Measurements from ENCODE around the gene PTGDR2.

The PTGDR2 gene

DNA sequence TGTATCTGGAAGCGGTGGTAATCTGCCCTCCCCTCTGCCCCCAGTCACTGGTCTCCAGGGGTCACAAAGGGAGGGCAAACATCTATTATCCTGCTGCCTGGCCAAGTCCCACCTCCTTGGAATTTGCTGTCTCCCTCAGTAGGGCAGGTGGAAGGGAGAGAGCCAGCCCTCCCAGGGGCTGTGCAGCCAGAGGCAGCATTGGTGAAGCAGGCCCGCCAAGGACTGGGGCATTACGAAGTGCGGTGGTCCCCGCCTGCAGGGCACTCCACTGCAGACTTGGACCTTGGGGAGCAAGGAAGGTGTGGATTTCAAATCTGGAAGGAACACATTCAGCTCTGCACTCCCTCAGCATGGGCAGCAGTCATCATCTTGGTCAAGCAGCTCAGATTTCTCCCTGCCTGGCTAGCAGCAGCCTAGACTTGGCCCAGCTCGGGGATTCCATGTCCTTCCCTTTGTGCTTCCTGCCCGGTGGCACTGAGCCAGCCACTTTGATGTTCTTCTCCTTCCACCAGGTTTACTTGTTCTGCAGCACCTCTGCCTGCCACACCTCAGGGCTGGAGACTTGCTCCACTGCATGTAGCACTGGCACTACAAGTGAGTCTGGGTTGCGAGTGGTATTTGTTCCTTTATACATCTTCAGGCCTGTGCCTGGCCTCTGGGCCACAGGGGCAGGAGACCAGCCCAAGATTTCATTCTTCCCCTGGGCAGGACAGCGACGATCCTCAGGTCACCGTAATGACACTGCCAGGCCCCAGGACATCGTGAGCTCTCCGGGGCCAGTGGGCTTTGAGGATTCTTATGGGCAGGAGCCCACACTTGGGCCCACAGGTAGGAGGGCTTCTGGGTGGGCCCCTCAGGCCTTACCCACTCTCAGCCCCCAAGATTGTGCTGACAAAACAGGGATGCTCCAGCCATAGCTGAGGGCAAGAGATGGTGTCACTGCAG is 18.9 kb upstream of the PTGDR2 start:
- DNase-seq = no peak

DNA sequence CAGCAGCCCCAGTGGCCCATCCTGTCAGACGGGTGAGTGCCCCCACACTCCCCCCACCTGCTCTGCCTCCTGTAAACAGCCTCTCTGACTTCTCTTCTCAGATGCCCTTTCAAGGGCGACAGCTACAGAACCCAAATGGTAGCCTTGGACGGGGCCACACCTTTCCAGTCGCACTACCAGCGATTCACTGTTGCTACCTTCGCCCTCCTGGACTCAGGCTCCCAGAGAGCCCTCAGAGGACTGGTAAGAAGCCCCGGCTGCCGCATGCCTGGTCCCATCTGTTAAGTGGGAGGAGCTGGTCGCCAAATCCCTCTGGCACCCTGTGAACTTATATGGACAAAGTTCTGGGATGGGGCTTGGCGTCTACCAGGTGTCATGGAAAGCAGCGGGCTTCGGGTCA is 17.8 kb upstream of the PTGDR2 start:
- no peak for DNase-seq

DNA sequence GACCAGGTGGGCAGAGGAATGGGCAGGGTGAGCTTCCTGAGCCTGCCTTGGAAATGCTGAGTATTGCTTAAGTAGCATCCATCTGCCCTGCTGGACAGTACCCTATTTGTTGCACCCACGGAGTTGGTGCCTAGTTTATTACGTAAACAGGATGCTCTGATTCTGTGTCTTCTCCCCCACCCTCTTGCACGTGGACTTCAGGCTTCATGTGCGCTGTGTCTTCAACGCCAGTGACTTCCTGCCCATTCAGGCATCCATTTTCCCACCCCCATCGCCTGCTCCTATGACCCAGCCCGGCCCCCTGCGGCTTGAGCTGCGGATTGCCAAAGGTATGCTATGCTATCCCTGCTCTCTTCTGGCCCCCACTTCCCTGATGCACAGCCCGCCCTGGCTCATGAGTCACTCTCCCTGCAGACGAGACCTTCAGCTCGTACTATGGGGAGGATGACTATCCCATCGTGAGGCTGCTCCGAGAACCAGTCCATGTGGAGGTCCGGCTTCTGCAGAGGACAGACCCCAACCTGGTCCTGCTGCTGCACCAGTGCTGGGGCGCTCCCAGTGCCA is 17.3 kb upstream of the PTGDR2 start:
- no peak for DNase-seq

DNA sequence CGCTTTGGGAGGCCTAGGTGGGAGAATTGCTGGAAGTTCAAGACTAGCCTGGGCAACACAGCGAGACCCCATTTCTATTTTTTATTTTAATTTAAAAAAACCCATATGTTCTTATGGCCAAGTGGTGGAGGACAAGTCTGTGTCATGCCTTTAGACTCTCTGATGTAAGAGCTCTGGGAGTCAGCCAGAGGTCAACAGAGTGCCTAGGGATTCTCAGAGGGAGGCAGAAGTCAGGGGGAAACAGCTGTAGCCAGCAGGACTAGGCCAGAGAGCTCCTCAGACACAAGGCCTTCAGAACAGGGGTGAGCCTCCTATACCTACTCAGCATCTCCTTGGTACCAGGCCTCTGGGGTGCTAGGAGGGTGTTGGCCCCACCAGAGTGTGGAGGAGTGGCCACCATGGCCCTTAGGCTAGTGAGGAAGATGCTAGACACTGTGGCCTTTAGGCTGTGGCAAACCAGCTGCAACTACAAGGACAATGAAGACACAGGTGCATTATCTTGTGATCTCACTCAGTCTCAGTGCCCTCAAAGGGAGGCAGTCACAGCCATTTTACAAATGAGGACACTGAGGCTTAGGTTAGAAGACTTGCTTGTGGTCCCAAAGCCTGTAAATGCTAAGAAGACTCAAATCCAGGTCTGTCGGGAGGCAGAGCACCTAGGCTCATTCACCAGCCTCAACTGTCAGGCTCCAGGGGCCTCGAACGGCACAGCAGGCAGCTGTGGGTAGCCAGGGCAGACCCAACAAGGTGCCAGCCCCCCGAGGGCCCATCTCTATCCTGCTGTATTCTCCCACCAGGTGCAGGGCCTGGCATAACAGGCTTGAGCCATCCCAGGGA is 16.6 kb upstream of the PTGDR2 start:
- no peak for DNase-seq

DNA sequence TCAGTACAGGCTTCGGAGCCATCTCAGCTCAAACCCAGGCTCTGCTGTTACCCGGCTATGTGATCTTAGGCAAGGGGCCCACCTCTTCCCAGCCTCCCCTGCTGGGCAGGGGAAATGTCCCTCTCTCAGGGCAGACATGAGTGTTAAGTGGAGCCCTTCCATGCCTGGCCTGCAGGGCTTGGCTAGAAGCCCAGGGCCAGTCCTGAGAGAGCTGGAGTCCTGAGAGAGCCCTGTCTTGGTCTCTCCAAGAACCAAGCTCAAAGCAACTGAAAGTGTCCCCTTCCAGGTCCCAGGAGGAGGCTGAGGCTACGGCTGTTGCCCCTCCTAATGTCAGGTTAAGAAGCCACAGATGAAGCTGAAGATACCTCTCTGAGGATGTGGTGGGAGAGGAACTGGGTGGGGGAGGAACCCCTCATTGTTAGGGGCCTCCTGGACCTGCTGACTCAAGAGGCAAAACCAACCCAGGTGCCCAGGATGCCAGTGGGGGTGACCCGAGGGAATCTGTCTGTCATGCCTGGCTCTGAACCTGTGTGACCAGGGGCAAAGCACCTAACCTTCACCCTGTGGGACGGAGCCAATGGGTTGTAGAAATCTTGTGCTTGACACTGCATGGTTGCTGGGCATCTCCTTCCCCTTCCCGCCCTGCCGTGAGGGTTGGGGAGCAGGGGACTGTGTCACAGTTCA is 15.8 kb upstream of the PTGDR2 start:
- no peak for DNase-seq

DNA sequence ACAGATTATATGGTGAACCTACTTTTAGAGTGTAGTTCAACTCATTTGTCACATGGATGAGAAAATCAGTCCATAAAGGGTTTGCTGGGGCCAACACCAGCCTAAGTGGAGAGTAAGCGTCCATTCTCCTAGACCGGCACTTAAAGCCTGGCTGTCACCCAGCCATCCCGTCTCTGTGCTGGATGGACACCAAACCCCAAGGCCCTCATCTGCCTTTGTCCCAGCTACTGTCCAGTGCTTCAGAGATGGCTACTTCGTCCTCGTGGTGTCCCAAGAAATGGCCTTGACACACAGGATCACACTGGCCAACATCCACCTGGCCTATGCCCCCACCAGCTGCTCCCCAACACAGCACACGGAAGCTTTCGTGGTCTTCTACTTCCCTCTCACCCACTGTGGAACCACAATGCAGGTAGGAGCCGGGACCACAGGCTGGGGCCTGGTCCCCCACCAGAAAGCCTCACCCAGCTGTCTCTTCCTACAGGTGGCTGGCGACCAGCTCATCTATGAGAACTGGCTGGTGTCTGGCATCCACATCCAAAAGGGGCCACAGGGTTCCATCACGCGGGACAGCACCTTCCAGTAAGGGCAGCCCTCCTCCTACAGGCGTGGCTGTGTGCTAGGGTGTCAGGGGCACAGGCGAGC is 15.1 kb upstream of the PTGDR2 start:
- no peak for DNase-seq

DNA sequence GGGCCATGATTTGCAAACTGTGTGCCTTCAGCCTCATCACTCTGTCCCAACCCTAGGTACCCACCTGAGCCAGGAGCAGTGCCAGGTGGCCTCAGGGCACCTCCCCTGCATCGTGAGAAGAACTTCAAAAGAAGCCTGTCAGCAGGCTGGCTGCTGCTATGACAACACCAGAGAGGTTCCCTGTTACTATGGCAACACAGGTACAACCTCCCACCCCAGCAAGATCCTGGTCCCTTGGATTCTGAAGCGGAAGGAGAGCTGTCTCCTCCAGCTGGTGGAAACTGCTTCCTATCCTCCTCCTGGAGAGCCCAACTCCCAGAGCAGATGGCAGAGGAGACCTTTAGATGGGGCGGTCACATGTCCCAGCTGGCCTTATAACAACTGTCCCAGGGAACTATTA is 14.5 kb upstream of the PTGDR2 start:
- peak; percentile 69 for DNase-seq

DNA sequence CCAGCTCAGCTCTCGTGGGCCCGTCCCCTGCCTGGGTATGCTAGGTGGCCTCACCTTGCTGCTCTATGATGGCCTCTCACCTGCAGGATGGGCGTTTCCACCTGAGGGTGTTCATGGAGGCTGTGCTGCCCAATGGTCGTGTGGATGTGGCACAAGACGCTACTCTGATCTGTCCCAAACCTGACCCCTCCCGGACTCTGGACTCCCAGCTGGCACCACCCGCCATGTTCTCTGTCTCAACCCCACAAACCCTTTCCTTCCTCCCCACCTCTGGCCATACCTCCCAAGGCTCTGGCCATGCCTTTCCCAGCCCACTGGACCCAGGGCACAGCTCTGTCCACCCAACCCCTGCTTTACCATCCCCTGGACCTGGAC is 13.7 kb upstream of the PTGDR2 start:
- DNase-seq = no peak

DNA sequence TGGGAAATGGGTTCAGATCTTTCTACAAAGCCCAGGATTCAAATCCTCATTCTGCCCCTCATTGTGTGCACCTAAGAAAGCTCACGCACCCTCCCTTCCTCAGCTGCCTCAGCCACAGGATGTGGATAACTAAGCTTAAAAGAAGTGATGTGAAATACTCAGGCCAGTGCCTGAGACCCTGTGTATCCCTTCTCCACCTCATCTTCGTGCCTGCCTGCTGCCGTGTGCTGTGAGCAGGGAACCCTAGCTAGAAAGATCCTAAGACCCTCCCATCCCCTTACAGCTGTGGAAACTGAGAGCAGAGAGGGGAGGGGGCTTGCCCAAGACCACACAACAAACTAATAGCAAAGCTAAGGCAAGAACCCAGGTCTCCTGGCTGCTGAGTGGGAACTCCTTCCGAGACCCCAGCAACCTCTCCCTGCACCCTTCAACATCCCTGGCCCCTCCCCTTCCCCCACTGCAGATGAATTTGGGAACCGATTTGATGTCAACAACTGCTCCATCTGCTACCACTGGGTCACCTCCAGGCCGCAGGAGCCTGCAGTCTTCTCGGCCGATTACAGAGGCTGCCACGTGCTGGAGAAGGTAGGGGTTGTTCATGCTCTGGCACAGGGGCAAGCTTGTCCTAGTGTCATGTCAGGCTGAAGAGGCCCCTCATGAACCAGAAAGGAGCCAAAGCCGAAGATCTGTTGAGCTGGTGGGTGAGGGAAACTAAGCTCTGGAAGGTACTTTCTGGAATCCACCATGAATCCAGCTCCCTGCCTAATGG is 13.1 kb upstream of the PTGDR2 start:
- DNase-seq = no peak

DNA sequence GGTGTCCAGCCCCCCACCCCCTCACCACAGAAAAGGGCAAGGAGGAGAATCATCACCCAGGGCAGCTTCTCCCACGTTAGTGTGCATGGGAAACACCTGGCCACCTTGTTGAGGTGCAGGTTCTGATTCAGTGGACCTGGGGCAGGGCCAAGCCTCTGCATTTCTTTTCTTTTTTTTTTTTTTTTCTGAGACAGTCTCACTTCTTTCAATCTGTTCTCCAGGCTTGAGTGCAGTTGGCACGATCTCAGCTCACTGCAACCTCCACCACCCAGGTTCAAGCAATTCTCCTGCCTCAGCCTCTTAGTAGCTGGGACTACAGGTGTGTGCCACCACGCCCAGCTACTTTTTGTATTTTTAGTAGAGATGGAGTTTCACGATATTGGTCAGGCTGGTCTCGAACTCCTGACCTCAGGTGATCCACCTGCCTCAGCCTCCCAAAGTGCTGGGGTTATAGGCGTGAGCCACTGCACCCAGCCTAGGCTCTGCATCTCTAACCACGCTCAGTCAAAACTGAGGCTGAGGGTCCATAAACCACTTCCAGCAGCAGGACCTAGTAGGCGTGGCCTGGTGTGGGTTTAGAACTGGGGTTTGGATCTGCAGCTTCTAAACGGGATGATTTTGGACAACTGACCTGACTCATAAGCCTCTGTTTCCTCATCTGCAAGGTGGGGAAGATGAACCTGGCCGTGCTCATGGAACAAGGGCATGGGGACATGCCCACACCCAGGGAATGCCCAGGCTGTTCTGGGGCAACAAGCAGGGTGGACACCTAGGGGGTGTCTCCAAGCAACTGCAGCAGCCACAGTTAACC is 12.3 kb upstream of the PTGDR2 start:
- no peak for DNase-seq

DNA sequence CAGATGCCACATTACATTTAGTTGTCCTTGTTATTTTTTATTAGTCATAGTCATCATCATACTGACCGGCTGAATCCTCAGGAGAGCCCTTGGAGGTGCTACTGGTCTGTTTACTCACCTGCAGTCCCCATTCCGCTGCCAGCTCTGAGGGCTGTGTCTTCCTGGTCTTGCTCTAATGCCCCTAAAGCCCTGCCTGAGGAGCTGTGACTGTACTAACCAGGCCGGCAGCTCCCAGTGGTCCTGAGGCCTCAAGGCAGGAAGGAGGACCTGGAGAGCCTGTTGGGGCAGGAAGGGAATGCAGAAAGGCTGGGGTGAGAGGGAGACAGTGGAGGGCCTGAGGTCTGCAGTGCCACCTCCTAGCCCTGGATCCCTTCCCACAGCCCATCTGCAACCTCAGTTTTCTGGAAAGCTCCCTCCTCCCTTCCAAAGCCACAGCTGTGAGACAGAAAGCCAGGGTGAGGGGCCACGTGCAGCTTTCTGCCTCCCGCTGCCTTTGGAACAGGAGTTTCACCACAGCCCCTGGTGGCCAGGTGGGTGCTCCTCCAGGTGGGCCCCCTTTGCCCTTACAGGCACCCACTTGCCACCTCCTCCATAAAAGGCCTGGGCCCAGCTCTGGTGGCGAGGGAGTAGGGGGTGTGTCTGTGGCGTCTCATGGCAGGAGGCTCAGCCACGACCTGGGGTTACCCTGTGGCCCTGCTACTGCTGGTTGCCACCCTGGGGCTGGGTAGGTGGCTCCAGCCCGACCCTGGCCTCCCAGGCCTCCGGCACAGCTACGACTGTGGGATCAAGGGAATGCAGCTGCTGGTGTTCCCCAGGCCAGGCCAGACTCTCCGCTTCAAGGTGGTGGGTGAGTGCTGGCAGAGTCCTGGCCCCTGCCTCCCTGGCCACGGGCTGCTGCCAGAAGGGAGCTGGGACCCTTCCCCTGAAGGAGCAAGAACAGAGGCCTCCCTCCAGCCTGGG is 11.4 kb upstream of the PTGDR2 start, which contains the start of gene ZP1:
Gene ZP1, plus strand, starts transcription at position 632 of the 960 bp plus-strand sequence. Its CDS starts 20 bp downstream, at position 652.
- DNase-seq = peak; percentile 84

DNA sequence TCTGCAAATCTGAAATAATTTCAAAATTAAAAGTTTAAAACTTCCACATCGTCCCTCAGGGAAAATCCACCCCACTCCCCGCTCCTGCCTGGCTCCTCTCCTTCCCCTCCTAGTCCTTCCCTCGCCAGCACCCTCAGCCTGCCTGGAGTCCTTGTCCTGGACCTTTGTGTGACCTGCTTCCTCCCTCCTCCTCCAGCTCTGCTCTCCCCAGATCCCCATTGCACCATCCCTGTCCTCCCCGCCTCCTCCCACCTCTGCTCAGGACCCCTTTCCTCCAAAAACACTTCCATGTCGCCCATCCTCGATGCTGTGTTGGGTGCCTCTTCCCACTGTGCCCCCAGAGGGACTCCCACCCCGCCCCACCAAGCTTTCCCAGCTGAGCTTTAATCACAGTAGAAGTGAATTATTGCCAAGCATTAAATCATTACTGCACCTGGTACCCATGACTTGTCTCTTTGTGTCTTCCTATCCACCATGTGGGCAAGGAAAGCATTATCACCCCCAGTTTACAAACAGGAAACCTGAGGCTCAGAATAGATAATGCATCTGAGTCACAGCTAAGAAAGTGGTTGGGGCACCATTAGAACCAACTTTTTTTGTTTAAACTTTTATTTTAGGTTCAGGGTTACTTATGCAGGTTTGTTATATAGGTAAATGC is 9.2 kb upstream of the PTGDR2 start:
- no peak for DNase-seq

DNA sequence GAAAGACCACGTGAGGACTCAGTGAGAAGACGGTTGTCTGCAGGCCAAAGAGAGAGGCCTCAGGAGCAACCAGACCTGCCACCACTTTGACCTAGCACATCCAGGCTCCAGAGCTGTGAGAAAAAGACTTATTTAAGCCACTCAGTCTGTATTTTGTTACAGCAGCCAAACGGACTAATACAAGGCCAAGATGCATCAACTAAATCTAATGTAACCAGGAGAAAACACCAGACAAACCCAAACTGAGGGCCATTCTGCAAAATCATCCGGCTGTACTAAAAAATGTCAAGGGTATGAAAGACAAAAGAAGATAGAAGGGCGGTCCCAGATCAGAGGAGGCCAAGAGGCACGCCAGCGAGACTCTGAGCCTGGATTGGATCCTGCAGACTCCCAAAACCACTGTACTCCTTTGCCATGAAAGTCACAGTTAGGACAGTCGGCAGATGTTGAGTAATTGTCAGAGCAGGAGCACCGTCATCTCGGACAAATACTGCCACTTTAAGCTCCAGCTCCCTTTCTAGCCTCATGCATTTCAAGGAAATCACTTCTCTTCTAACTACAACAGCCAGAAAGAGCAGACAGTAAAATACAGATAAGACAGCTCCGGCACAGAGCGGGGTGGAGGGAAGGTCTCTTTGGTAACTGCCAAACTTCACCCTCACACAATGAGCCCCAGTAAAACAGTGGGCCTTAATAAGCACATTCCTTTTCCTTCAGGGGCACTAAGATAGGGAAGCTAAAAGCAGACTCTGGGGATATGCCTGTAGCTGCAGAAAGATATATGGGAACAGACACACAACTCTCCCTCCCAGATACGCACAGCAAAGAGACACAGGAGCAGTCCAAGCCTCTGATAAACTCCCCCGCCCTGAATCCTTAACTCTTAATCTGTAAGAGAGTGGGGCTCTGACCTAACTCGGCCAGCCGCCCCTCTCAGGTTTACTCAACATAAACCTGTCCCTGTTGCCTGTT is 8.1 kb upstream of the PTGDR2 start:
- DNase-seq = no peak

DNA sequence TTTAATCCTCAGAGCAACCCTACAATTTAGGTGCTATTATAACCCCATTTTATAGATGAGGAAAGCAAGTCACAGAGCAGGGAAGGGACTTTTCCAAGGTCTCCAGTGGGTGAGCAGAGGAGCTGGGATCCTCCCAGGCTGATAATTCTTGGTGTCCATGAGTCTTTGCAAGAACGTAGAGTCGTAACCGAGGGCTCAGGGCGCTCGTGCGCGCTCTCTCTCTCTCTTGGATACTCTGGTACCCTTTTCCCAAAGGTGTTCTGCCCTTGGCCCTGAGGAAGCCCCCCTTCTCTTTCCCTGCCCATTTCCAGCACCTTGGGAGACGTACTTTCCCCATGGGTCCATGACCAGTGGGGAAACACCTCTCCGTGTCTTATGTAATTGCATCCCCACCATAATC is 6.4 kb upstream of the PTGDR2 start:
- no peak for DNase-seq

DNA sequence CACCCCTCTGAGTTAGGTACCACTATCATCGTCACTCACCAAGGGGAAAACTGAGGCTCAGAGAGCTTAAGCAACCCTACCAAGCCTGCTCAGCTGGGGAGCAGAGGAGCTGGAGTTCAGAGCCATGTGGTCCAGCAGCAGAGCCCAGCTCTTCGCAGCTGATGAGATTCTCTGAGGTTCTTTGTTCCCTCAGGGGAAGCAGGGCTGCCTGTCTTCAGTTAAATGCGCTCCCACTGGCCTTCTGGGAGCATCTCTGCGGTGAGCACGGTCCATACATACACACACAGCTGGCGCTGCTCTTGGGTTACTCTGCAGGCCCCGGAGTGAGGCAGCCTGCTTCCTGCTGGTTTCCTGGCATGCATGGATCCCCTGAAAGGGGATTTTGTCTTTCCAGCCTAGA is 5.2 kb upstream of the PTGDR2 start:
- no peak for DNase-seq

DNA sequence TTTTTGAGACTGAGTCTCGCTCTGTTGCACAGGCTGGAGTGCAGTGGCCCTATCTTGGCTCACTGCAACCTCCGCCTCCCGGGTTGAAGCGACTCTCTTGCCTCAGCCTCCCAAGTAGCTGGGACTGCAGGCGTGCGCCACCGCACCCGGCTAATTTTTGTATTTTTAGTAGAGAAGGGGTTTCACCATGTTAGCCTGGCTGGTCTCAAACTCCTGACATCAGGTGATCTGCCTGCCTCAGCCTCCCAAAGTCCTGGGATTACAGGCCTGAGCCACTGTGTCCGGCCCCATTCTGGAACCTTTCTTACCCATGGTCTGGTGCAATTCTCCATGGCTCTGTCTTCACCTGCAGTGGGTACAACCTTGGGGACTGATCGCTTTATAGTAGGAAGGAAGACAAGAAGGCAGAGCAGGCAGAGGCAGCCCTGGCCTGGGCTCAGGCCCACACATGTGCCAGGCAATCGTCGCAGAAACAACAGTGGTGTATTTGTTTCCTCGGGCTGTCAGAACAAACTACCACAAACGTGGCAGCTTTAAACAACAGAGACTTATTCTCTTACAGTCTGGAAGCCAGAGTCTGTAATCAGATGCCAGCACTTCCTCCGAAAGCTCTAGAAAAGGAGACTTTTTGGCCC is 4.0 kb upstream of the PTGDR2 start:
- no peak for DNase-seq
